Measurements from ENCODE around the gene RNF217.

Gene RNF217

DNA sequence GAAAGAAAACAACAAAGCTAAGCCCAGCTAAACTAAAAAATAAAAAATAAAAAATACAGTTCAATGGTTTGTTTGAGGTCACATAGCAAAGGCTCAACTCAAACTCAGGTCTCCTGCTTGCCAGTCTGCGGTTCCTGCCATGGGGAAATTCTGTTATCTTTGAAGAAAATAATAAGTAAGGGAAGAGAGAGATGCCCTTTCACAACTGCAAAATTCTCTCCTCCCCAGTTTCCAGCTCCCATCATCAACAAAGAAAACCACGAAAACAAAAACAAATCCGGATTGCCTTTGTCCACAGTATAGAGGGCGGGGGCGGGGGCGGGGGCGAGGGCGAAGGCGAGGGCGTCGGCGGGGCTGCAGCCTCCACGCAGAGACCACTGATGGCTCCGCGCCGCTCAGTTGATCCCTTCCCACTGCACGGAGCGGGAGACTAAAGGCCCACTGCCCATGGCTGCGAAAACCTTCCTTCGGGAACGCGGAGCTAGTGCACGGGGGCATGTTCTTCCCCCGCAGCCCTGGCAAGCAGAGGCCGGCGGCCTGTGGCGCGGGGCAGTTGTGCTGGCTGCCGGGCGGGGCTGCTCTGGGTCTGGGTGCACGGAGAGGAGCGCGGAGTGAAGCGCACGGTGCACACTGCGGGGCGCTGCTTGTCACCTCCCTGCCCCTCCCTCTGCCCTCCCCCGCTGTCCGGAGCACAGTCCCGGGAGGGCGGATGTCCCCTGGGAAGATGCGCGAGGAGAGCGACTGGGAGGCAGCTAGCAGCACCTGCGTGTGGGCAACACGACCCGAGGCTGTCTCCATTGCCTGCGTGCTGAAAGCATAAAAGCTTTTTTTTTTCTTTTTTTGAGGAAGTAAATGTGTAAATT lies 137.2 kb downstream of the RNF217 start:
- DNase-seq (ENCODE audit: low read depth in 2 of 2) = peak in 1 of 2 donors; percentile 11

DNA sequence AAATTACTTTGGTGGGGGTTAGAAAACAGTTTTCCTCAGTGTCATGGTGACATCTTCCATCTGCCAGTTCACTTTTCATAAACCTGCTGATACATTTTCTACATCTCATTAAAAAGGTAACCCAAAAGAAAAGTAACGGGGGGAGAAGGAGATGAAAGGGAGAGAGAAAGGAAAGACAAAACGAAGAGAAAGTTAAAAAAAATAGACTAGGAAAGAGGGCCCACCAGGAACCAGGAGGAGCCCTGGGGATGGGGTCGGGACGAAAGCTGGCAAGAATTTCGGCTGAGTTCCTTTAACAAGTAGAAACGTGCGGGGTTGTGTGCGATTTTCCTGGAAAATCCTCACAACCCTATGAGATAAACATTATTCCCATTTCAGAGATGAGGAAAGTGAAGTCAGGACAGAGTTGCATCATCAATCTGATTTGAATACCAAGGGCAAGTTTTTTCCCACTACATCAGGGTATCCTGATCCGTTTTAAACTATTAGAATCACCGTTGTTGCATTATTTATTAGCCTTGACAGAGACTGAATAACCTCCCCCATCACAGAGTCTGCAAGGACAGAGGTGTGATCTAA lies 137.9 kb downstream of the RNF217 start:
- no peak for DNase-seq (ENCODE audit: low read depth in 2 of 2)

GRCh38 chr6:125101128-125101527 lies 138.9 kb downstream of the RNF217 start:
- no peak for DNase-seq (ENCODE audit: low read depth in 2 of 2)

- no peak for DNase-seq (ENCODE audit: low read depth in 2 of 2)
These were observed 139.4 kb downstream of the RNF217 start for GRCh38 chr6:125101631-125102030.

DNA sequence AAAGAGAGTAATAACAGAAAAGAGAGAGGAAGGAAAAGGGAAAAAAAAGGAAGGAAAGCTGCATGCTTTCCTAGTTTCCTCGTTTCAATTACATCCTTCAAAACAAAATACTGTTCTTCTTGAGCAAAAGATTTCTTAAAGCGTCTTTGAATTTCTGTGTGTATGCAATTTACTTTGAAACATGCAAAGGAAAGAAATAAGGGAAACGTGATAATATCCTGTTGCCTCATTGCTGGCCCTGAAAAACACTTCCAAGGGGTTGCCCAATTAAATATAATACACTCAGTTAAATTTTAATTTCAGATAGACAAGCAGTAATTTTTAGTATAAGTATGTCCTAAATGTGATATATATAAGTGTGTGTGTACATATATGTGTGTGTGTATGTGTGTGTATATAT lies 140.2 kb downstream of the RNF217 start:
- DNase-seq (ENCODE audit: low read depth in 2 of 2) = no peak

DNA sequence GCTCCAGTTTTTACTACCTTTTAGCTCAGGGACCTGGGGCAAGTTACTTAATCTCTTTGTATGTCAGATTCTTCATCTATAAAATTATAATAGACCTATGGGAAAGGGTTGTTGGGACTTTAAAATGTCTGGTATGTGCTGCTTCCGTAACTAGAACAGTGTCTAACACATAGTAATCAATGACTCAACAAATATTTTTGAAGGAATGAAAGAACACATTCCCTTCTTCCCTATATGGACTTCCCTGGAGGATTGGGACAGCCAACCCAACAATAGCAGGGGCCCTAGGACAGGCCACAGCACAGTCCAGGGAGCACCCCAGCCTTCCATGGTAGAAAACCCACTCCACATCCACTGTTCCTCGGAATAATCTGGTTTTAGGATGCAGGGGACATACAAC lies 140.7 kb downstream of the RNF217 start:
- no peak for DNase-seq (ENCODE audit: low read depth in 2 of 2)

DNA sequence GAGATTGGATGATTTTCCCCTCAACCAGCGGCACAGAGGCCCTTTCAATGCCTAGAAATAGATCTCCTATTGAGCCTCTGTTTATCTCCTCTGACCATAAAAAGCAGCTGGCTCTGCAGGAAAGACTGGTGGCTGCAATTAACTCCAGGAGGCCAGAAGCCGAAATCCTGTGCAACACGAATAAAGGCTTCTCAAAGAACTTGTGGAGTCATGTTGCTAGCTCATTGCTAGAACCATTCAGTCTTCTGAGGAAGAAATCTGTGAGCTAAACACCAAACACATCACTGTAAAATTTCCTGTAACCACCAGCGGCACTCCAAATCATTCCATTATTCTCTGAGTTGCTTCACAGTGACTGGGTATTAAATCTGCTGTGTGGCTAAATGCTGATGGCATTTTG lies 142.2 kb downstream of the RNF217 start:
- no peak for DNase-seq (ENCODE audit: low read depth in 2 of 2)

- no peak for DNase-seq (ENCODE audit: low read depth in 2 of 2)
These were observed 144.8 kb downstream of the RNF217 start for GRCh38 chr6:125107048-125107447.

GRCh38 chr6:125107896-125108295 lies 145.7 kb downstream of the RNF217 start:
- DNase-seq (ENCODE audit: low read depth in 2 of 2) = no peak

GRCh38 chr6:125110056-125110455 lies 147.8 kb downstream of the RNF217 start:
- no peak for DNase-seq (ENCODE audit: low read depth in 2 of 2)

DNA sequence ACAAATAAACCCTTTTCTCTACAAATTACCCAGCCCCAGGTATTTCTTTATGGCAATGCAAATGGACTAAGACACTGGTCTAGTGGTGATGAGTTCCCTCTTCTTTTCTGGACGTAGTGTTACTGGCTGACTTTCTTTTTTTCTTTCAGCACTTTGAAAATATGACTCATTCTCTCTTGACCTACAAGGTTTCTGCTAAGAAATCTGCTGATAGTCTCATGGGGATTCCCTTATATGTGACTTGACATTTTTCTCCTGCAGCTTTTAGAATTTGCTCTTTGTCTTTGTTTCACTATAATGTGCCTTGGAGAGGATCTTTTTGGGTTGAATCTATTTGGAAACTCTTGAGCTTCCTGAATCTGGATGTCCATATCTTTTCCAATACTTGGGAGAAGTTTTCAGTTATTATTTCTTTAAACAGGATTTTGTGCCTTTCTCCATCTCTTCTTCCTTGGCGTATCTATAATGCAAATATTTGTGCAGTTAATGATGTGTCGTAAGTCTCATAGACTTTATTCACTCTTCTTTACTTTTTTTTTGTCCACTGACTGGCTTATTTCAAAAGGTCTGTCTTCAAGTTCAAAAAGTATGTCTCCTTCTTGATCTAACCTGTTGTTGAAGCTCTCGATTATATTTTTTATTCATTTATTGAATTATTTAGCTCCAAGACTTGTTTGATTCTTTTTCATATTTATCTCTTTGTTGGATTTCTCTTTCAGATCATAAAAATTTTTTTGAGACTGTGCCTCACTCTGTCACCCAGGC lies 149.2 kb downstream of the RNF217 start:
- no peak for DNase-seq (ENCODE audit: low read depth in 2 of 2)

DNA sequence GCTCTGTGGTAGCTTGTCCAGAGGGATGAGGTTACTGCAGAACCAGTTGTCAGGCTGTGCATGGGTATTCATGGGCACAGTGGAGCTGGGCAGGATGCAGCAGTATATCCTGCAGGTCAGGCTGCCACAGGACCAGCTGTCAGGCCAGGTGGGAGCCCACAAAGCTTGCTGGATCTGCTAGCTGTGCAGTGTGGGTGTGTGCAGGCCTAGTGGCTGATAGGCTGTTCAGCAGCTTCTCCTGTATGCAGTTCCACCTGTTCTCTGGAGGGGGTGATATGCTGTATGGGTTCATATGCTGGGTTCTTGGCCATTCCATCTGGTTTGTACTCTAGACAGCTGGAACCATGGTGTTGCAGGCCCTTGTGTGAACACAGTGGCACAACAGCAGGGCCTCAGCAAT lies 150.7 kb downstream of the RNF217 start:
- no peak for DNase-seq (ENCODE audit: low read depth in 2 of 2)

DNA sequence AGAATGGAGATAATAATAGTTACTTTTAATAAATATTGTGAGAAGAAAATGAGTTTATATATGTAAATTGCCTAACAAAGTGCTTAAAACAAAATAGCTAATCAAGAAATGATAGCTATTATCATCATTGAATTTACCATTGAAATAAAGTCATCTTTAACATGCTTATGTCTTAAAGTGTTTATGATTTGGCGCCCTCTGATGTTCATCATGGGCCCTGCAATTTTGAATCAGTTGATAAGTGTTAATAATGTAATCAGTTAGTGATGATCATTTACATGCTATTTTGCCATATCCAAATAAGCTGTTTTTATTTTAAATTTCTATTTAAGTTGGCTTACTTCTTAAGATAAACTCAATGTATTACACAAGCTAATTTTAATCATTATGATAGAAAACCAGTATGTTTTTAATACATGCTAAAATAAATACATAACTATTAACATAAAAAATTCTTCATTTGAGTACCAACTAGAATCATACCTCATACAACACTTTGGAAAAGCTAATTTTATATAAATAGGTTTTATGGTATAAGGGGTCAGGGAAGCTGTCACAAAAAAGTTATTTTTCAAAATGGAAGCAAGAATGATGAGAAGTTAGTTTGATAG lies 152.1 kb downstream of the RNF217 start:
- DNase-seq (ENCODE audit: low read depth in 2 of 2) = peak; percentile 15 to 22

- DNase-seq (ENCODE audit: low read depth in 2 of 2) = no peak
These were observed 153.9 kb downstream of the RNF217 start for GRCh38 chr6:125116170-125116569.

GRCh38 chr6:125116710-125117109 lies 154.5 kb downstream of the RNF217 start:
- DNase-seq (ENCODE audit: low read depth in 2 of 2) = no peak

DNA sequence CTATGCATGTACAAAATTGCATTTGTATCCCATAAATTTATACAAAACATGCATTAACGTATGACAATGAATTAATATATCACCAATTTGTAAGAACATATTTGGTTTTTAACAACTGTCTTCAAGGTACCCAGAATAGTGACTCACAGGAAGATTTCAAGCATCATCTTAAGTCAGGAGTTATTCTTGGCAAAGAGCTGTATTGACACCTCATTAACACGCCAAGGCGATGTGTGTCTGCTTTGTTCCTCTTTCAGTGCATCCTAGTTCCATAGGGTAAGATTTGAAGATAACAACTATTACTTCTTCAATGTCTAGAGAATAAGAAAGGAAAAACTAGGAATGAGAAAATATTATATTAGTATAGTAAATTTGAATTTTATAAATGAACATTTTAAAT lies 155.6 kb downstream of the RNF217 start:
- no peak for DNase-seq (ENCODE audit: low read depth in 2 of 2)

DNA sequence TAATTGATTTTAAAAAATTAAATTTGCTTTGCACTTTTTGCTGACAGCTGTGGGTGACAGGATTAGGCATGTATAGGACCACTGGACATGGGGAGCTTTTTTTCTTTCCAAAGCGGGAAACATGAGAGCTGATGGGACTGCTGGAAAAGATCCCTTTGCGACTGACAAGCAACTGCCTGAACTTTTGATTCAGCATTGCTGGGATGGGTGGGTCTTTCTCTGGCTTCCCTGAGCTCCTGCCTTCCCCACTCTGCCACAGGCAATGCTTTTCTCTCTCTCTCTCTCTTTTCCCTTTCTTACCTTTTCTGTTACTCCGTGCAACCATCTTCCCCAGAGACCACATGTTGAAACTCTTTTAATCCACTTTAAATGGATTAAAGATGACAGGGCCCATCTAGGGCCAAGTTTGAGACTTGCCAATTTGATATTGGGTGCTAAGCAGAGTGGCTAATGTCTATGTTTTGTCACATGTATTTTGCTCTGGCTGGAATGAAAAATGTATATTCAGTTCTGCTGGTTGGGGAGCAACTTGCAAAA lies 157.9 kb downstream of the RNF217 start:
- no peak for DNase-seq (ENCODE audit: low read depth in 2 of 2)

DNA sequence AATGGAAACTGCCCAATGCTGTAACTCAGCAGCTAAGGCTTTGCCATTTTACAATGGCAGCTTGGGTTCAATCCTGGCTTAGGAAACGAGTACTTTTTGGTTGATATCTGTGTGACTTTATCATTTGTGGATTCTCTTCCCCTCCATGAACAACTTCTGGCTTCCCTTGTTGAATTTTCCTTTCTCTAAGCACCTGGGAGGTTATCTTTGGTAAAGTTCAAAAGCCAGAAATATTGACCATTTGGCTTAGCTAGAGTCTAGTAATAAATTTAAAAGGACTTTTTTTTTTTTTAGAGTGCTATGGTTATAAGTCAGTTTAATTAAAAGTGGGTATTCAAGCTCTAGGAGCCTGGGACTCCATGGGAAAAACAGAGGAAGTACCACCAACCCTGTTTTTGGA lies 159.7 kb downstream of the RNF217 start:
- no peak for DNase-seq (ENCODE audit: low read depth in 2 of 2)

- no peak for DNase-seq (ENCODE audit: low read depth in 2 of 2)
These were observed 160.8 kb downstream of the RNF217 start for GRCh38 chr6:125123051-125123450.

DNA sequence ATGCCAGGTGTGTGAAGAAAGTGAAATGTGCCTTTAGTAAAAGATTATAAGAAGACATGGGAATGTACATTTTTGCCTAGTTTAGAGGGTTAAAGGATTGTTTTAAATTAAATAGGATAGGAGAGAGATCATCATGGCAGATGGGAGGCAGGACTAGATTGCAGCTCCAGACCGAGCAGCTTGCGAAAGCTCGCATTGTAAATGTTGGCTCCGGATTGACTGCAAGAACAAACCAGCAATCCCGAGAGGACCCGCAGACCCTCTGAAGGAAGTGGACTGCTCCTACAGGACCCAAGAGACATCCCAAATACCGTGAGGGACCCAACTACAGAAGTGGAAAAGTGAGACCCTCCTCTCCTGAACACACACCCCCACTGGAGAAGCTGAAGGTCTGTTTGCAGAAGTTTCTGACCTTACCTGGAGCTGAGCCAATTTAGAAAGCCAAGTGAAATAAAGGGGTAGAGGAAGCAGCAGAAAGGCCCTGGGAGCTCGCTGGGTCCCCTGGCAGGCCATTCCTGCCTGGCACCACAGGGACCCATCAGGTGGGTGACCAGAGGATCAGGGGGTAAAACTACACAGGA lies 161.3 kb downstream of the RNF217 start:
- no peak for DNase-seq (ENCODE audit: low read depth in 2 of 2)

GRCh38 chr6:125124049-125124669 lies 161.9 kb downstream of the RNF217 start:
- DNase-seq (ENCODE audit: low read depth in 2 of 2) = no peak

Measured in activated CD4-positive, alpha-beta T cell treated with anti-CD3 and anti-CD28 coated beads for 24 hours (primary cell).